Measurements from ENCODE around the gene PCDH9.

DNA sequence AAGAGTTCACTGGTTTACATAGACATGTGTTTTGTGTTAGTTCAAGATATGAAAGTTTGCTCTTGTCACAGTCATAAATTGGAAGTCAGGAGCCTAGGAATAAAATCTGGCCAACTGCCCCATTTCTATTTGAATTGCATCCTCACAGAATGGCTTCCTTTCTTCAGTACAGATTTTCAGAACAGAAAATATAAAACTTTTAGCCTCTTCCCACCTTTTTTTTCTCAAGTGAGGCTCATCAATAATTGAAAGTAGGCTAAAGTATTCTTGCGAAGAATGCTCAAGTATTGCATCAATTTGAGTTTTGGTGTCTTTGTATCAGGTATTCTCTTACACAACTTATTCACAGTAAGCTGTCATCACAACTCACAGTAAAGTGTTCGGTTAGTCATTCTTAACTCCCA is 802.7 kb downstream of the PCDH9 start:
- no peak for TF ChIP-seq POLR2A (IDR thresholded peaks at IDR 0.05; ENCODE audit: extremely low read depth, insufficient read length)
- TF ChIP-seq, protein P1, sequence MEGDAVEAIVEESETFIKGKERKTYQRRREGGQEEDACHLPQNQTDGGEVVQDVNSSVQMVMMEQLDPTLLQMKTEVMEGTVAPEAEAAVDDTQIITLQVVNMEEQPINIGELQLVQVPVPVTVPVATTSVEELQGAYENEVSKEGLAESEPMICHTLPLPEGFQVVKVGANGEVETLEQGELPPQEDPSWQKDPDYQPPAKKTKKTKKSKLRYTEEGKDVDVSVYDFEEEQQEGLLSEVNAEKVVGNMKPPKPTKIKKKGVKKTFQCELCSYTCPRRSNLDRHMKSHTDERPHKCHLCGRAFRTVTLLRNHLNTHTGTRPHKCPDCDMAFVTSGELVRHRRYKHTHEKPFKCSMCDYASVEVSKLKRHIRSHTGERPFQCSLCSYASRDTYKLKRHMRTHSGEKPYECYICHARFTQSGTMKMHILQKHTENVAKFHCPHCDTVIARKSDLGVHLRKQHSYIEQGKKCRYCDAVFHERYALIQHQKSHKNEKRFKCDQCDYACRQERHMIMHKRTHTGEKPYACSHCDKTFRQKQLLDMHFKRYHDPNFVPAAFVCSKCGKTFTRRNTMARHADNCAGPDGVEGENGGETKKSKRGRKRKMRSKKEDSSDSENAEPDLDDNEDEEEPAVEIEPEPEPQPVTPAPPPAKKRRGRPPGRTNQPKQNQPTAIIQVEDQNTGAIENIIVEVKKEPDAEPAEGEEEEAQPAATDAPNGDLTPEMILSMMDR (IDR thresholded peaks at IDR 0.05; ENCODE audit: low read depth, low read length), result no peak
